K562 (cell line): ENCODE measurements around the gene ATP6V0E2. TPM values are rescaled to one million over a fixed set of nuclear protein-coding genes. Genes with fewer than 3 reads are reported as not detected.

Experiments
- BACH1 ChIP-seq: fragments of 200-800 bp; sonication (Bioruptor generic); IDR thresholded peaks from 2 replicates; pipeline ENCODE4 v1.6.1; 2016; ENCODE audit warnings: missing genetic modification characterization, missing compliant biosample characterization
- BDP1 ChIP-seq: IDR thresholded peaks from 3 replicates; pipeline ENCODE4 v1.6.1; 2011; ENCODE audit not compliant: insufficient read length, insufficient read depth
- CHD7 ChIP-seq: fragments of 200-600 bp; sonication (generic); IDR thresholded peaks from one replicate; pipeline ENCODE4 v1.6.1; 2012; ENCODE audit warnings: mild to moderate bottlenecking, low read depth, low read length, inconsistent platforms
- GTF2A2 ChIP-seq: IDR thresholded peaks from 2 replicates; pipeline ENCODE4 v1.6.1; 2016; ENCODE audit warnings: mild to moderate bottlenecking, missing genetic modification characterization, missing compliant biosample characterization
- HMBOX1 ChIP-seq: sonication (generic); IDR thresholded peaks from 2 replicates; pipeline ENCODE4 v1.6.1; 2016
- KAT7 ChIP-seq: sonication (generic); formaldehyde crosslinking; IDR thresholded peaks from 2 replicates; pipeline ENCODE4 v1.8.0; 2022; ENCODE audit warnings: missing genetic modification reagents, mild to moderate bottlenecking, borderline replicate concordance
- NFIX ChIP-seq: fragments of 250-450 bp; sonication (Bioruptor Pico); IDR thresholded peaks from 2 replicates; pipeline ENCODE4 v1.4.0; 2020; ENCODE audit warnings: low read depth, mild to moderate bottlenecking, moderate library complexity
- PRMT5 ChIP-seq: sonication (generic); formaldehyde crosslinking; IDR thresholded peaks from 2 replicates; pipeline ENCODE4 v1.5.0; 2020; ENCODE audit warnings: missing genetic modification reagents
- SRSF9 ChIP-seq: fragments of 200-400 bp; formaldehyde crosslinking; IDR thresholded peaks from 2 replicates; pipeline ENCODE4 v1.6.1; 2017; ENCODE audit warnings: low read depth, low read length, borderline replicate concordance
- ZFP36 ChIP-seq: fragments of 150-350 bp; IDR thresholded peaks from 2 replicates; pipeline ENCODE4 v1.6.1; 2018; ENCODE audit warnings: low read length, low read depth; ENCODE audit not compliant: partially characterized antibody
- ZNF23 ChIP-seq: fragments of 250-450 bp; sonication (Bioruptor Pico); IDR thresholded peaks from 2 replicates; pipeline ENCODE4 v1.4.0; 2020; ENCODE audit warnings: mild to moderate bottlenecking
- ZNF232 ChIP-seq: sonication (generic); formaldehyde crosslinking; IDR thresholded peaks from 2 replicates; pipeline ENCODE4 v1.8.0; 2022; ENCODE audit warnings: mild to moderate bottlenecking, missing genetic modification reagents
- polyA plus RNA-seq, 8 experiments: library from polyadenylated mRNA; depleted of rRNA in 4 of 8; stranded (reverse) in 5 of 8; unstranded in 3 of 8; fragments of >200 nt; fragmentation: Nextera tagmentation in 2 of 8; fragmentation: Illumina TruSeq in 1 of 8; extraction: Ambion mirVana in 2 of 8; extraction: Trizol in 1 of 8; gene quantifications; 2 replicates each; pipeline versions ENCODE4 v1.2.1 to v1.2.3, GENCODE V29; 2011 to 2014; ENCODE audit warnings: inconsistent platforms in 1 of 8, missing spikeins in 1 of 8
- total RNA-seq, 7 experiments: library from RNA; depleted of rRNA in 6 of 7; stranded (reverse); fragments of >200 nt in 6 of 7; fragmentation: Illumina TruSeq in 2 of 7; extraction: Trizol in 2 of 7; gene quantifications; 2 replicates each; pipeline versions ENCODE4 v1.2.1 to v1.2.3, GENCODE V29; 2011 to 2021; ENCODE audit warnings: low replicate concordance in 1 of 7
- TF ChIP-seq, protein P1 (sequence below): fragments of 250-450 bp; sonication (Bioruptor Pico); IDR thresholded peaks from 2 replicates; pipeline ENCODE4 v1.8.0; 2021; ENCODE audit warnings: moderate library complexity, mild to moderate bottlenecking, inconsistent platforms

The ATP6V0E2 gene
- total and polyA plus RNA-seq, 9 of the 15 experiments (the other 6 are each of a cell fraction or from before 2014, with no cell fraction given) = 0.55 to 18.5 (median 10.9) TPM

DNA sequence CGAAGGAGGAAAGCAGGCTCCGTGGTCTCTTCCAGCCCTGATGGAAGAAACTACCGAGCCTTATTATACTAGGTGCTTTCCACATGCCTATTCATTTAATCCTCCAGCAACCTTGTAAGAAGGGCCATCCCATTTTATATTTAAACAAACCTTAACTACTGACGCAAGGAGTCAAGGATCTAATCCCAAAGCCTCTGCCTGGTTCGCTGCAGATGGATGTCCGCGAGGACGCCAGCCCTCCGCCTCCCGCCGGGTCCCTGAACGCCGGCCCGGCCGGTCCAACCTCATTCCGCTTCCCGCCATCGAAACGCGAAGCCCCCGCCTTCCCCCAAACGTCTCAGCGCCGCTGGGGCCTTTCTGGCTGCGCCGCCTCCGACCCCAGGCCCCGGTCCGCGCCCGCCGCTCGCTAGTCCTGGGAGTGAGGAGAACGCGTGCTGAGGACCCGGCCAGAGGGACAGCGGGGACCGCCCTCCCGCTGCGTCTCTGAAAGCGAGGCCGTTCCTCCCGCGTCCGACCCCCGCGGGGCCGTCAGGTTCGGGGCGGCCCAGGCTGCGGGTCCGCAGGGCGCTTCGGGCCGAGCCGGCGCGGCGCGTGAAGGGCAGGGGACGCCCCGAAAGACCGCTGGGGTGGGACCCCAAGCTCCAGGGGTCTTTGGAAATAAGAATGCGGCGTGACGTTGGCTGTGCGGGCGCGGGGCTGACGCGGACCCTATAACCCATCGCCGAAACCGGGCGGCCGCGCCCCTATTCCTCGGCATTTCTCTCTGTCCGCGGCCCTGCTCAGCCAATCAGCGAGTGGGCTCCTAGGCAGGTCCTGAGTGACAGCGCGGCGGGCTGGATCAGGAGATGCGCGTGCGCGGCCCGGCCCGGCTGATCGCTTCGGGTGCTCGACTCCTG is at the start of gene ATP6V0E2 (continued):
- TF ChIP-seq, protein P1, sequence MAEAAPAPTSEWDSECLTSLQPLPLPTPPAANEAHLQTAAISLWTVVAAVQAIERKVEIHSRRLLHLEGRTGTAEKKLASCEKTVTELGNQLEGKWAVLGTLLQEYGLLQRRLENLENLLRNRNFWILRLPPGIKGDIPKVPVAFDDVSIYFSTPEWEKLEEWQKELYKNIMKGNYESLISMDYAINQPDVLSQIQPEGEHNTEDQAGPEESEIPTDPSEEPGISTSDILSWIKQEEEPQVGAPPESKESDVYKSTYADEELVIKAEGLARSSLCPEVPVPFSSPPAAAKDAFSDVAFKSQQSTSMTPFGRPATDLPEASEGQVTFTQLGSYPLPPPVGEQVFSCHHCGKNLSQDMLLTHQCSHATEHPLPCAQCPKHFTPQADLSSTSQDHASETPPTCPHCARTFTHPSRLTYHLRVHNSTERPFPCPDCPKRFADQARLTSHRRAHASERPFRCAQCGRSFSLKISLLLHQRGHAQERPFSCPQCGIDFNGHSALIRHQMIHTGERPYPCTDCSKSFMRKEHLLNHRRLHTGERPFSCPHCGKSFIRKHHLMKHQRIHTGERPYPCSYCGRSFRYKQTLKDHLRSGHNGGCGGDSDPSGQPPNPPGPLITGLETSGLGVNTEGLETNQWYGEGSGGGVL (CRISPR knock-in tag) = no peak
- TF ChIP-seq ZNF232 (CRISPR knock-in tag) = 0 out of 2 replicates have a peak, but pooled peaks have one; percentile 78
- TF ChIP-seq HMBOX1 = no peak
- no peak for TF ChIP-seq NFIX (CRISPR knock-in tag)
- no peak for TF ChIP-seq BACH1
- TF ChIP-seq ZFP36 = no peak
- TF ChIP-seq ZNF23 (CRISPR knock-in tag) = no peak
- TF ChIP-seq KAT7 (CRISPR knock-in tag) = 0 out of 2 replicates have a peak, but pooled peaks have one; percentile 53
- TF ChIP-seq BDP1 = no peak
- no peak for TF ChIP-seq GTF2A2 (tag)
- TF ChIP-seq CHD7 = peak; percentile 29
- no peak for TF ChIP-seq SRSF9
- TF ChIP-seq PRMT5 (CRISPR knock-in tag) = no peak
